ENCODE data around the gene DENND4A.

DNA sequence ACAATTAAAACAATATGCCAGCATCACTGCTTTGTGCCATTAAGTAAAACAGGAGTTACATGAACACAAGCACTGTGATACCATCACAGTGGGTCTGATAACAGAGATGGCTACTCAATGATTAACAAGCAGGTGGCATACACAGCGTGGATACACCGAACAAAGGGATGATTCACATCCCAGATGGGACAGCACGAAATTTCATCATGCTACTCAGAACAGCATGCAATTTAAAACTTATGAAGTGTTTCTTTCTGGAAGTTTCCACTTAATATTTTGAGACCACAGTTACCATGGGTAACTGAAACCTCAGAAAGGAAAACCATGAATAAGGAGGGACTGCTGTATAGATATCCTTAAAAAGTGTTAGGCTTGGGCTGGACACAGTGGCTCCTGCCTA lies 125.8 kb downstream of the DENND4A start:
- TF ChIP-seq, protein P1, sequence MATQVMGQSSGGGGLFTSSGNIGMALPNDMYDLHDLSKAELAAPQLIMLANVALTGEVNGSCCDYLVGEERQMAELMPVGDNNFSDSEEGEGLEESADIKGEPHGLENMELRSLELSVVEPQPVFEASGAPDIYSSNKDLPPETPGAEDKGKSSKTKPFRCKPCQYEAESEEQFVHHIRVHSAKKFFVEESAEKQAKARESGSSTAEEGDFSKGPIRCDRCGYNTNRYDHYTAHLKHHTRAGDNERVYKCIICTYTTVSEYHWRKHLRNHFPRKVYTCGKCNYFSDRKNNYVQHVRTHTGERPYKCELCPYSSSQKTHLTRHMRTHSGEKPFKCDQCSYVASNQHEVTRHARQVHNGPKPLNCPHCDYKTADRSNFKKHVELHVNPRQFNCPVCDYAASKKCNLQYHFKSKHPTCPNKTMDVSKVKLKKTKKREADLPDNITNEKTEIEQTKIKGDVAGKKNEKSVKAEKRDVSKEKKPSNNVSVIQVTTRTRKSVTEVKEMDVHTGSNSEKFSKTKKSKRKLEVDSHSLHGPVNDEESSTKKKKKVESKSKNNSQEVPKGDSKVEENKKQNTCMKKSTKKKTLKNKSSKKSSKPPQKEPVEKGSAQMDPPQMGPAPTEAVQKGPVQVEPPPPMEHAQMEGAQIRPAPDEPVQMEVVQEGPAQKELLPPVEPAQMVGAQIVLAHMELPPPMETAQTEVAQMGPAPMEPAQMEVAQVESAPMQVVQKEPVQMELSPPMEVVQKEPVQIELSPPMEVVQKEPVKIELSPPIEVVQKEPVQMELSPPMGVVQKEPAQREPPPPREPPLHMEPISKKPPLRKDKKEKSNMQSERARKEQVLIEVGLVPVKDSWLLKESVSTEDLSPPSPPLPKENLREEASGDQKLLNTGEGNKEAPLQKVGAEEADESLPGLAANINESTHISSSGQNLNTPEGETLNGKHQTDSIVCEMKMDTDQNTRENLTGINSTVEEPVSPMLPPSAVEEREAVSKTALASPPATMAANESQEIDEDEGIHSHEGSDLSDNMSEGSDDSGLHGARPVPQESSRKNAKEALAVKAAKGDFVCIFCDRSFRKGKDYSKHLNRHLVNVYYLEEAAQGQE (IDR thresholded peaks at IDR 0.05; ENCODE audit: insufficient read depth in 1 of 2, low read depth in 2 of 2, low read length in 1 of 2) = no peak
- TF ChIP-seq, protein P2, sequence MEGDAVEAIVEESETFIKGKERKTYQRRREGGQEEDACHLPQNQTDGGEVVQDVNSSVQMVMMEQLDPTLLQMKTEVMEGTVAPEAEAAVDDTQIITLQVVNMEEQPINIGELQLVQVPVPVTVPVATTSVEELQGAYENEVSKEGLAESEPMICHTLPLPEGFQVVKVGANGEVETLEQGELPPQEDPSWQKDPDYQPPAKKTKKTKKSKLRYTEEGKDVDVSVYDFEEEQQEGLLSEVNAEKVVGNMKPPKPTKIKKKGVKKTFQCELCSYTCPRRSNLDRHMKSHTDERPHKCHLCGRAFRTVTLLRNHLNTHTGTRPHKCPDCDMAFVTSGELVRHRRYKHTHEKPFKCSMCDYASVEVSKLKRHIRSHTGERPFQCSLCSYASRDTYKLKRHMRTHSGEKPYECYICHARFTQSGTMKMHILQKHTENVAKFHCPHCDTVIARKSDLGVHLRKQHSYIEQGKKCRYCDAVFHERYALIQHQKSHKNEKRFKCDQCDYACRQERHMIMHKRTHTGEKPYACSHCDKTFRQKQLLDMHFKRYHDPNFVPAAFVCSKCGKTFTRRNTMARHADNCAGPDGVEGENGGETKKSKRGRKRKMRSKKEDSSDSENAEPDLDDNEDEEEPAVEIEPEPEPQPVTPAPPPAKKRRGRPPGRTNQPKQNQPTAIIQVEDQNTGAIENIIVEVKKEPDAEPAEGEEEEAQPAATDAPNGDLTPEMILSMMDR (IDR thresholded peaks at IDR 0.05) = no peak
- TF ChIP-seq POLR2AphosphoS5 (IDR thresholded peaks at IDR 0.05; ENCODE audit: low read depth, low read length) = no peak
- TF ChIP-seq TCF7L2 (IDR thresholded peaks at IDR 0.05; ENCODE audit: low read depth, low read length) = no peak
- TF ChIP-seq SIN3A (IDR thresholded peaks at IDR 0.05; ENCODE audit: borderline replicate concordance, insufficient read depth, low read depth, low read length) = no peak

Data from Panc1 (cell line).